ENCODE data around the gene NT5C3A. TPM values are rescaled to one million over a fixed set of nuclear protein-coding genes. Genes with fewer than 3 reads are reported as not detected.

Gene NT5C3A
- total RNA-seq, 2 donors from 2014 or later, result 17.5 to 22.1 TPM

- TF ChIP-seq CTCF (conservative IDR thresholded peaks at IDR 0.05), result no peak
- DNase-seq, result no peak
- Histone ChIP-seq H3K36me3 (ENCODE audit: control insufficient read depth, insufficient read depth, low read length) (no peaks in the 10 kb centered on the region), H3K4me1 (ENCODE audit: control insufficient read depth, insufficient read depth, low read length) (no peaks in the 10 kb centered on the region), H3K9me3 (ENCODE audit: control insufficient read depth, low read length) (peaks cover 33% of the 10 kb centered on the region), H3K27me3 (ENCODE audit: control insufficient read depth, insufficient read depth, low read length, poor library complexity, severe bottlenecking) (no peaks in the 10 kb centered on the region), H3K9ac (ENCODE audit: extremely low read depth, low read length, poor library complexity, severe bottlenecking) (no peak overlapping the region), H3K27ac (ENCODE audit: low read depth, low read length) (no peak overlapping the region), H3K4me3 (ENCODE audit: low read length) (no peak overlapping the region)
- H3K4me1 Mint-ChIP-seq, result peaks cover 1% of the 10 kb centered on the region
- no peaks in the 10 kb centered on the region for H3K27me3 Mint-ChIP-seq (ENCODE audit: insufficient read depth)
- H3K27ac Mint-ChIP-seq, result no peak overlapping the region
- WGBS, 2 experiments (ENCODE audit: insufficient coverage in 1 of 2, insufficient read length in 1 of 2), result 76 to 79% methylated on average over 6 of the region's 6 CpGs
- peaks cover 49% of the 10 kb centered on the region for H3K9me3 Mint-ChIP-seq
- peaks cover 6% of the 10 kb centered on the region for H3K36me3 Mint-ChIP-seq (ENCODE audit: low read depth)
- H3K4me3 Mint-ChIP-seq, result no peak overlapping the region
Measured at GRCh38 chr7:33070831-33071230, 8.3 kb upstream of the NT5C3A start.

GRCh38 chr7:33070277-33070676 lies 7.7 kb upstream of the NT5C3A start:
- Mint-ChIP-seq H3K27me3 (ENCODE audit: insufficient read depth) (no peaks in the 10 kb centered on the region), H3K4me1 (no peaks in the 10 kb centered on the region), H3K27ac (no peak overlapping the region), H3K9me3 (peaks cover 55% of the 10 kb centered on the region), H3K36me3 (ENCODE audit: low read depth) (peaks cover 9% of the 10 kb centered on the region), H3K4me3 (no peak overlapping the region)
- Histone ChIP-seq H3K9me3 (ENCODE audit: control insufficient read depth, low read length) (peaks cover 38% of the 10 kb centered on the region), H3K4me1 (ENCODE audit: control insufficient read depth, insufficient read depth, low read length) (no peaks in the 10 kb centered on the region), H3K9ac (ENCODE audit: extremely low read depth, low read length, poor library complexity, severe bottlenecking) (no peak overlapping the region), H3K27ac (ENCODE audit: low read depth, low read length) (no peak overlapping the region), H3K4me3 (ENCODE audit: low read length) (no peak overlapping the region), H3K27me3 (ENCODE audit: control insufficient read depth, insufficient read depth, low read length, poor library complexity, severe bottlenecking) (no peaks in the 10 kb centered on the region), H3K36me3 (ENCODE audit: control insufficient read depth, insufficient read depth, low read length) (no peaks in the 10 kb centered on the region)
- no peak for TF ChIP-seq CTCF (conservative IDR thresholded peaks at IDR 0.05)
- no peak for DNase-seq
- WGBS, 2 experiments (ENCODE audit: insufficient coverage in 1 of 2, insufficient read length in 1 of 2), result 95 to 100% methylated on average over 1 to 2 of the region's 2 CpGs

GRCh38 chr7:33067921-33068320 lies 5.3 kb upstream of the NT5C3A start:
- H3K9ac ChIP-seq (ENCODE audit: extremely low read depth, low read length, poor library complexity, severe bottlenecking), result no peak overlapping the region
- TF ChIP-seq CTCF (conservative IDR thresholded peaks at IDR 0.05), result no peak
- Mint-ChIP-seq H3K36me3 (ENCODE audit: low read depth) (peaks cover 15% of the 10 kb centered on the region), H3K27me3 (ENCODE audit: insufficient read depth) (no peaks in the 10 kb centered on the region), H3K4me1 (no peaks in the 10 kb centered on the region), H3K4me3 (no peak overlapping the region), H3K27ac (no peak overlapping the region), H3K9me3 (peaks cover 66% of the 10 kb centered on the region)
- H3K36me3 ChIP-seq (ENCODE audit: control insufficient read depth, insufficient read depth, low read length), result no peaks in the 10 kb centered on the region
- peaks cover 38% of the 10 kb centered on the region for H3K9me3 ChIP-seq (ENCODE audit: control insufficient read depth, low read length)
- H3K27ac ChIP-seq (ENCODE audit: low read depth, low read length), result no peak overlapping the region
- no peak for DNase-seq
- 100% methylated on average over 1 of the region's 1 CpG; no CpG with 5 or more reads in 1 of the 2 experiments for WGBS, 2 experiments (ENCODE audit: insufficient coverage in 1 of 2, insufficient read length in 1 of 2)
- no peaks in the 10 kb centered on the region for H3K27me3 ChIP-seq (ENCODE audit: control insufficient read depth, insufficient read depth, low read length, poor library complexity, severe bottlenecking)
- no peaks in the 10 kb centered on the region for H3K4me1 ChIP-seq (ENCODE audit: control insufficient read depth, insufficient read depth, low read length)
- no peak overlapping the region for H3K4me3 ChIP-seq (ENCODE audit: low read length)

All from endodermal cell (in vitro differentiated cells).